Measurements from ENCODE around the gene AGBL1. TPM values are rescaled to one million over a fixed set of nuclear protein-coding genes. Genes with fewer than 3 reads are reported as not detected.

AGBL1 gene
- total RNA-seq, 1 donor, result not detected

GRCh38 chr15:86255247-86255646, 175.6 kb downstream of the AGBL1 start:
- no peak overlapping the region for H3K4me3 ChIP-seq (ENCODE audit: low read depth, low read length)
- TF ChIP-seq CTCF (IDR thresholded peaks at IDR 0.05; ENCODE audit: insufficient read depth, low read depth, low read length), result no peak
- DNase-seq (ENCODE audit: low read depth), result no peak

- TF ChIP-seq CTCF (IDR thresholded peaks at IDR 0.05; ENCODE audit: insufficient read depth, low read depth, low read length), result no peak
- DNase-seq (ENCODE audit: low read depth), result no peak
- H3K4me3 ChIP-seq (ENCODE audit: low read depth, low read length), result no peak overlapping the region
Observed at GRCh38 chr15:86256628-86257027, 177.0 kb downstream of the AGBL1 start.

- H3K4me3 ChIP-seq (ENCODE audit: low read depth, low read length), result no peak overlapping the region
- no peak for TF ChIP-seq CTCF (IDR thresholded peaks at IDR 0.05; ENCODE audit: insufficient read depth, low read depth, low read length)
- no peak for DNase-seq (ENCODE audit: low read depth)
Observed at GRCh38 chr15:86259589-86259988, 179.9 kb downstream of the AGBL1 start.

- no peak overlapping the region for H3K4me3 ChIP-seq (ENCODE audit: low read depth, low read length)
- no peak for TF ChIP-seq CTCF (IDR thresholded peaks at IDR 0.05; ENCODE audit: insufficient read depth, low read depth, low read length)
- DNase-seq (ENCODE audit: low read depth), result no peak
Observed at GRCh38 chr15:86263230-86263629, 183.6 kb downstream of the AGBL1 start.

GRCh38 chr15:86266896-86267484, 187.3 kb downstream of the AGBL1 start:
- no peak for TF ChIP-seq CTCF (IDR thresholded peaks at IDR 0.05; ENCODE audit: insufficient read depth, low read depth, low read length)
- DNase-seq (ENCODE audit: low read depth), result no peak
- no peak overlapping the region for H3K4me3 ChIP-seq (ENCODE audit: low read depth, low read length)

- no peak overlapping the region for H3K4me3 ChIP-seq (ENCODE audit: low read depth, low read length)
- DNase-seq (ENCODE audit: low read depth), result no peak
- no peak for TF ChIP-seq CTCF (IDR thresholded peaks at IDR 0.05; ENCODE audit: insufficient read depth, low read depth, low read length)
Observed at GRCh38 chr15:86267892-86268291, 188.2 kb downstream of the AGBL1 start.

GRCh38 chr15:86268558-86268957, 188.9 kb downstream of the AGBL1 start:
- no peak for TF ChIP-seq CTCF (IDR thresholded peaks at IDR 0.05; ENCODE audit: insufficient read depth, low read depth, low read length)
- H3K4me3 ChIP-seq (ENCODE audit: low read depth, low read length), result no peak overlapping the region
- no peak for DNase-seq (ENCODE audit: low read depth)
